SU-DHL-6 (cell line): ENCODE results near the gene NFIC.
"Not testable (repeated sequence)": the region's sequence is repeated elsewhere in the genome, so short reads cannot be mapped to it uniquely, and the experiment has no call there.

Source experiments
- H2AFZ ChIP-seq: fragments of 200-600 bp; sonication (generic); 2 replicates; pipeline ENCODE4 v1.6.1; 2014; ENCODE audit warnings: low read depth, mild to moderate bottlenecking, moderate library complexity, mixed read lengths, antibody characterized with exemption, low read length; ENCODE audit not compliant: severe bottlenecking
- H3F3A ChIP-seq: fragments of 200-600 bp; shearing (Covaris generic); 2 replicates; pipeline ENCODE4 v1.6.0; 2016; ENCODE audit warnings: antibody characterized with exemption, mild to moderate bottlenecking; ENCODE audit not compliant: insufficient read depth
- H3K27ac ChIP-seq: fragments of 200-600 bp; sonication (generic); 2 replicates; pipeline ENCODE4 v1.5.1; 2016; ENCODE audit warnings: low read depth, mild to moderate bottlenecking, low read length, moderate library complexity, mixed read lengths
- H3K27me3 ChIP-seq: fragments of 200-600 bp; sonication (generic), shearing (Covaris generic); 2 replicates; pipeline ENCODE4 v1.6.0; 2014; ENCODE audit warnings: mild to moderate bottlenecking, low read length
- H3K36me3 ChIP-seq: fragments of 200-600 bp; sonication (generic); 2 replicates; pipeline ENCODE4 v1.6.1; 2014; ENCODE audit warnings: mild to moderate bottlenecking, low read length, mixed read lengths
- H3K4me2 ChIP-seq: fragments of 300-600, 200-600 bp; shearing (Covaris generic), sonication (generic); 2 replicates; pipeline ENCODE4 v1.6.0; 2014; ENCODE audit warnings: low read length, low read depth, mild to moderate bottlenecking; ENCODE audit not compliant: poor library complexity, severe bottlenecking
- H3K4me3 ChIP-seq: fragments of 200-600 bp; sonication (generic); 2 replicates; pipeline ENCODE4 v1.5.1; 2014; ENCODE audit warnings: antibody characterized with exemption, low read length, mild to moderate bottlenecking, mixed read lengths; ENCODE audit not compliant: insufficient read depth, poor library complexity, severe bottlenecking
- H3K79me2 ChIP-seq: fragments of 200-600 bp; sonication (generic); 2 replicates; pipeline ENCODE4 v1.6.1; 2014; ENCODE audit warnings: mild to moderate bottlenecking, low read length, moderate library complexity; ENCODE audit not compliant: insufficient read depth
- H3K9ac ChIP-seq: fragments of 200-600 bp; sonication (generic); 2 replicates; pipeline ENCODE4 v1.7.0; 2014; ENCODE audit warnings: mild to moderate bottlenecking, low read length
- H3K9me2 ChIP-seq: fragments of 200-600 bp; sonication (generic); replicated peaks from 2 replicates; pipeline ENCODE4 v1.6.1; 2014; ENCODE audit warnings: low read length; ENCODE audit not compliant: insufficient read depth
- H3K9me3 ChIP-seq: fragments of 200-600 bp; sonication (generic); 2 replicates; pipeline ENCODE4 v1.6.1; 2014; ENCODE audit warnings: low read length, mixed read lengths; ENCODE audit not compliant: insufficient read depth
- H4K20me1 ChIP-seq: fragments of 200-600 bp; sonication (generic); 2 replicates; pipeline ENCODE4 v1.6.1; 2014; ENCODE audit warnings: low read depth, mild to moderate bottlenecking, antibody characterized with exemption, low read length, moderate library complexity, mixed read lengths
- CTCF ChIP-seq: fragments of 200-600 bp; sonication (generic); IDR thresholded peaks from one replicate; pipeline ENCODE4 v1.5.1; 2017; ENCODE audit warnings: antibody characterized with exemption, mild to moderate bottlenecking, low read length, moderate library complexity; ENCODE audit not compliant: insufficient read depth, poor library complexity, severe bottlenecking
- EZH2phosphoT487 ChIP-seq: fragments of 200-600 bp; sonication (generic), shearing (Covaris generic); conservative IDR thresholded peaks from 2 replicates; pipeline ENCODE4 v1.6.1; 2018; ENCODE audit warnings: mild to moderate bottlenecking, antibody characterized with exemption, low read length, moderate library complexity, mixed read lengths

The NFIC gene

DNA sequence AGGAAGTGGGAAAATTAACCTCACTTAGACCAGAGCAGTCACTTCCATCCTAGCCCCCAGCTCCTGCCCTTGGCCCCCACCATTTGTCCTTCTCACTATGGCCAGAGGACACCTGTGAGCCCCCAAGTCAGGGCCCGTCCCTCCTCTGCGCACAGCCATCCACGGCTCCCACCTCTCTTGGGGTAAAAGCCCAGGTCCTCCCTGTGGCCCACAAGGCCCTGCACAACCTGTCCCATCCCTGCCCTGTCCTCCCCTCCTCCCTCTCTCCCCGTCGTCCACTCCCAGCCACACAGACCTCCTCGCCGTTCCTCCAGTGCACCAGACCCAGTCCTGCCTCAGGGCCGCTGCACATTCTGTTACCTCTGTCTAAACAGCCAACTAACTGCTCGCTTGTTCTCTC, 60.0 kb downstream of the NFIC start:
- no peak overlapping the region for H3K4me3 ChIP-seq
- no peak overlapping the region for H2AFZ ChIP-seq
- H4K20me1 ChIP-seq = no peaks in the 10 kb centered on the region
- no peak overlapping the region for H3K4me2 ChIP-seq
- no peaks in the 10 kb centered on the region for H3F3A ChIP-seq
- no peaks in the 10 kb centered on the region for H3K27me3 ChIP-seq
- H3K9me3 ChIP-seq = no peaks in the 10 kb centered on the region
- no peak overlapping the region for H3K27ac ChIP-seq
- TF ChIP-seq EZH2phosphoT487 (no peak), CTCF (no peak)
- H3K9me2 ChIP-seq = no peaks in the 10 kb centered on the region
- no peaks in the 10 kb centered on the region for H3K36me3 ChIP-seq
- H3K79me2 ChIP-seq = no peaks in the 10 kb centered on the region
- no peak overlapping the region for H3K9ac ChIP-seq

- not testable (repeated sequence) for H3K27ac ChIP-seq, H3K4me3 ChIP-seq, H3K4me2 ChIP-seq
Observed at GRCh38 chr19:3430366-3430680, 63.9 kb downstream of the NFIC start.

GRCh38 chr19:3431760-3432397, 65.5 kb downstream of the NFIC start:
- TF ChIP-seq CTCF = no peak
- no peak for TF ChIP-seq EZH2phosphoT487
- no peaks in the 10 kb centered on the region for H3K9me2 ChIP-seq
- H3K9me3 ChIP-seq = no peaks in the 10 kb centered on the region
- no peak overlapping the region for H3K4me3 ChIP-seq
- no peaks in the 10 kb centered on the region for H4K20me1 ChIP-seq
- no peak overlapping the region for H2AFZ ChIP-seq
- H3K79me2 ChIP-seq = no peaks in the 10 kb centered on the region
- no peaks in the 10 kb centered on the region for H3F3A ChIP-seq
- no peaks in the 10 kb centered on the region for H3K27me3 ChIP-seq
- H3K27ac ChIP-seq = no peak overlapping the region
- H3K9ac ChIP-seq = no peak overlapping the region
- no peak overlapping the region for H3K4me2 ChIP-seq
- H3K36me3 ChIP-seq = no peaks in the 10 kb centered on the region

More at GRCh38 chr19:3430366-3430680, 63.9 kb downstream of the NFIC start:
- not testable (repeated sequence) for H2AFZ ChIP-seq, H4K20me1 ChIP-seq, H3K79me2 ChIP-seq, H3K9me2 ChIP-seq, H3F3A ChIP-seq, H3K36me3 ChIP-seq, H3K9me3 ChIP-seq, H3K9ac ChIP-seq, H3K27me3 ChIP-seq

- Histone ChIP-seq H3K36me3 (no peaks in the 10 kb centered on the region), H3K27me3 (no peaks in the 10 kb centered on the region), H3K4me2 (no peak overlapping the region), H3K4me3 (no peak overlapping the region), H3F3A (no peaks in the 10 kb centered on the region), H3K79me2 (no peaks in the 10 kb centered on the region), H3K9ac (no peak overlapping the region), H3K9me2 (no peaks in the 10 kb centered on the region), H3K27ac (no peak overlapping the region), H4K20me1 (no peaks in the 10 kb centered on the region), H3K9me3 (no peaks in the 10 kb centered on the region), H2AFZ (no peak overlapping the region)
- TF ChIP-seq CTCF = no peak
- TF ChIP-seq EZH2phosphoT487 = no peak
Observed at GRCh38 chr19:3433313-3433712, 66.9 kb downstream of the NFIC start.
